ENCODE results near the gene BANP.
"Not testable (repeated sequence)": the region's sequence is repeated elsewhere in the genome, so short reads cannot be mapped to it uniquely, and the experiment has no call there.

The BANP gene

GRCh38 chr16:88117476-88117868, 166.2 kb downstream of the BANP start:
- in situ Hi-C loops (cut with MboI; ENCODE audit: low sequenced_read_pairs): no loop called here

GRCh38 chr16:88118376-88118775, 167.1 kb downstream of the BANP start:
- in situ Hi-C loops (cut with MboI; ENCODE audit: low sequenced_read_pairs): no loop called here

GRCh38 chr16:88118852-88119741, 167.9 kb downstream of the BANP start:
- in situ Hi-C loops (cut with MboI; ENCODE audit: low sequenced_read_pairs): not testable (repeated sequence)

GRCh38 chr16:88119881-88120751, 168.9 kb downstream of the BANP start:
- in situ Hi-C loops (cut with MboI; ENCODE audit: low sequenced_read_pairs): not testable (repeated sequence)

GRCh38 chr16:88120812-88121211, 169.6 kb downstream of the BANP start:
- in situ Hi-C loops (cut with MboI; ENCODE audit: low sequenced_read_pairs): no loop called here

- in situ Hi-C loops (cut with MboI; ENCODE audit: low sequenced_read_pairs): not testable (repeated sequence)
Measured at GRCh38 chr16:88121391-88121790, 170.2 kb downstream of the BANP start.

GRCh38 chr16:88121886-88122580, 170.8 kb downstream of the BANP start:
- in situ Hi-C loops (cut with MboI; ENCODE audit: low sequenced_read_pairs): no loop called here
